Measurements from ENCODE around the gene BTG2. TPM values are rescaled to one million over a fixed set of nuclear protein-coding genes. Genes with fewer than 3 reads are reported as not detected.
A peak's percentile ranks its signal among the peaks of the same experiment; 100 is the strongest.
"Not testable (repeated sequence)": the region's sequence is repeated elsewhere in the genome, so short reads cannot be mapped to it uniquely, and the experiment has no call there.

Gene BTG2
- total RNA-seq (2014; rRNA removed; shearing (Covaris generic); ENCODE audit: low replicate concordance), result 0.10 and 2.0 TPM in 2 replicates

DNA sequence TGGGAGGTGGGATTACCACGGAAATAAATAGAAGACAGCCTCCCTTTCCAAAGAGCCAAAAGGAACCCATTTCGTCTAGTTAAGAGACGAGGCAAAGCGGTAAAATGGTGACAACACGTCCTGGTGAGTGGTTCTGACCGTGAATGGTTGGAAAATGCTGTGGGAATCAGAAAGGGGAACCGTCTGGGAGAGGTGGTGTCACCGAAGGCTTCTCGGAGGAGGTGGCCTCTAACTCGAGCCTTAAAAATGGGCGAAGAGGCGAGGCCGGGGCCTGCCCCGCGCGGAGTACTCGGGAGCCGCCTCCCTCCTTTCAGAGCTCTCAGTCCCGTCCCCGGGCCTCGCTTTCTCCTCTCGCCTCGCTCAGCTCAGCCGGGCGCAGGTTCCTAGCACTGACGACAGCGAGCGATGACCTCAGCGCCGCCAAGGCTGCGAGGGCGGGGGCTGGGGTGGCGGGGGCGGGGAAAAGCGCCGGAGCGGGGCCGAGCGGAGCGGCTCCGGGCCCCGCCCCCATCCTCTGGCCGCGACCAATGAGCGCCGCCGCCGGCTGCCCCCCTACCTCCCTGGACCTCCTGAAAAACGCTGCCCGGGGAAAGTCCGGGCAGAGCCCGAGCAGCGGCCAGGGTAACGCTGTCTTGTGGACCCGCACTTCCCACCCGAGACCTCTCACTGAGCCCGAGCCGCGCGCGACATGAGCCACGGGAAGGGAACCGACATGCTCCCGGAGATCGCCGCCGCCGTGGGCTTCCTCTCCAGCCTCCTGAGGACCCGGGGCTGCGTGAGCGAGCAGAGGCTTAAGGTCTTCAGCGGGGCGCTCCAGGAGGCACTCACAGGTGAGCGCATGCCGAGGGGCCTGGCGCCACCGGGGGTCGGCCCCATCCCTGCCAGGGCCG, at the start of gene BTG2:
TSS of gene BTG2 (plus strand) at position 601 of the 890 bp plus-strand sequence. CDS start at position 689, 88 bp downstream.
- H3K4me3 ChIP-seq, result peak within 1 kb of the TSS; percentile 75
- H3K9me3 ChIP-seq, result no peaks in the 10 kb centered on the region
- peak; percentile 84 for DNase-seq
- no peaks in the 10 kb centered on the region for H3K36me3 ChIP-seq
- 0 out of 2 replicates have a peak, but pooled peaks cover 5% of the 10 kb centered on the region for H3K27me3 ChIP-seq

DNA sequence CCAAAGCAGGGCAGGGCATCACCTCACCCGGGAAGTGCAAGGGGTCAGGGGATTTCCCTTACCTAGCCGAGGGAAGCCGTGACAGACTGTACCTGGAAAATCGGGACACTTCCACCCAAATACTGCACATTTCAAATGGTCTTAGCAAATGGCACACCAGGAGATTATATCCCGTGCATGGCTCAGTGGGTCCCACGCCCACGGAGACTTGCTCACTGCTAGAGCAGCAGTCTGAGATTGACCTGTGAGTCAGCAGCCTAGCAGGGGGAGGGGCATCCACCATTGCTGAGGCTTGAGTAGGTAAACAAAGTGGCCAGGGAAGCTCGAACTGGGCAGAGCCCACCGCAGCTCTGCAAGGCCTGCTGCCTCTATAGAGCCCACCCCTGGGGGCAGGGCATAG, 48.7 kb upstream of the BTG2 start:
- peaks cover 19% of the 10 kb centered on the region for H3K9me3 ChIP-seq
- peaks cover 13% of the 10 kb centered on the region for H3K27me3 ChIP-seq

GRCh38 chr1:203263496-203263895, 41.8 kb upstream of the BTG2 start:
- no peak for DNase-seq
- H3K4me3 ChIP-seq, result no peak overlapping the region
- no peaks in the 10 kb centered on the region for H3K36me3 ChIP-seq
- no peaks in the 10 kb centered on the region; the same call in 1 of the 2 replicates for H3K27me3 ChIP-seq
- no peaks in the 10 kb centered on the region for H3K9me3 ChIP-seq

More for the DNA sequence above, 48.7 kb upstream of the BTG2 start:
- DNase-seq, result peak; percentile 34
- H3K36me3 ChIP-seq, H3K4me3 ChIP-seq: not testable (repeated sequence)

DNA sequence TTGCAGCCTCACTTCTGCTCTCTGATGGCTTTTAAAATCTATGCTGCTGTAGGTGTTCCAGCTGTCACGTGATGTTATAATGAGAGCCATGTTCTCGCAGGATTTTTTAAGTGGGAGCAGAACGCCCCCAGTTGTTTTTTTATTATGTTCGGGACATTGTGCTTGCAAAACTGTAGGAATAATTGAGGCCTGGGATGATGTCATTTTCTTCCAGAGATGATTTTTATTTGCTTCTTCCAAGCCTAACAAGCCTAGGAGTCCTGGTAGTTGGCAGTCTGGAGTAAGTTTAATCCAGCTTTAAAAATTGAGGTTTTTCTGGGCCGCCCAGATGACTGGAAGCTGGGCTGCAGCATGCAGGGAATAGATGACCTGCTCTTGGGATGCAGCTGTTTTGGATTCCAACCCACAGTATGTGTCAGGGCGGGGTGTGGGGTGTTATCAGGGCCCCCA, 41.2 kb upstream of the BTG2 start:
- Histone ChIP-seq H3K27me3 (no peaks in the 10 kb centered on the region; the same call in 1 of the 2 replicates), H3K36me3 (no peaks in the 10 kb centered on the region), H3K4me3 (no peak overlapping the region), H3K9me3 (no peaks in the 10 kb centered on the region)
- peak; percentile 34 for DNase-seq

DNA sequence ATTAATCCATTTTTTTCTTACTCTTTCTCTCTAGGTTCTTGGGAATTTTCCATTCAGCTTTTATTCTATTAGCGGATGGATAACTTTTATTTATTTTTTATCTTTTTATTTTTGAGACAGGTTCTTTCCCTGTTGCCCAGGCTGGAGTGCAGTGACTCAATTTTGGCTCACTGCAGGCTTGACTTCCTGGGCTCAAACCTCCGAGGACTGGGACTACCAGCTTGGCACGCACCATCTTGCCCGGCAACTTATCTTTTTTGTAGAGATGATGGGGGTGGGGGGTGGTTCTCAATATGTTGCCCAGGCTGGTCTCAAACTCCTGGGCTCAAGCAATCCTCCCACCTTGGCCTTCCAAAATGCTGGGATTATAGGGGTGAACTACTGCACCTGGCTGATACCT, 39.8 kb upstream of the BTG2 start:
- no peaks in the 10 kb centered on the region for H3K9me3 ChIP-seq

DNA sequence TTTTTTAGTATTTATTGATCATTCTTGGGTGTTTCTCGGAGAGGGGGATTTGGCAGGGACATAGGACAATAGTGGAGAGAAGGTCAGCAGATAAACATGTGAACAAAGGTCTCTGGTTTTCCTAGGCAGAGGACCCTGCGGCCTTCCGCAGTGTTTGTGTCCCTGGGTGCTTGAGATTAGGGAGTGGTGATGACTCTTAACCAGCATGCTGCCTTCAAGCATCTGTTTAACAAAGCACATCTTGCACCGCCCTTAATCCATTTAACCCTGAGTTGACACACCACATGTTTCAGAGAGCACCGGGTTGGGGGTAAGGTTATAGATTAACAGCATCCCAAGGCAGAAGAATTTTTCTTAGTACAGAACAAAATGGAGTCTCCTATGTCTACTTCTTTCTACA, 39.2 kb upstream of the BTG2 start:
- H3K27me3 ChIP-seq, H3K36me3 ChIP-seq, H3K4me3 ChIP-seq, DNase-seq, H3K9me3 ChIP-seq: not testable (repeated sequence)

More for the DNA sequence above, 39.8 kb upstream of the BTG2 start:
- no peak for DNase-seq
- Histone ChIP-seq H3K4me3 (no peak overlapping the region), H3K36me3 (no peaks in the 10 kb centered on the region), H3K27me3 (no peaks in the 10 kb centered on the region; the same call in 1 of the 2 replicates)

GRCh38 chr1:203267347-203267846, 37.9 kb upstream of the BTG2 start:
- Histone ChIP-seq H3K9me3 (no peaks in the 10 kb centered on the region), H3K36me3 (no peaks in the 10 kb centered on the region), H3K27me3 (no peaks in the 10 kb centered on the region; the same call in 1 of the 2 replicates), H3K4me3 (peak overlapping the region; percentile 52)
- DNase-seq, result peak; percentile 77

GRCh38 chr1:203267912-203268311, 37.4 kb upstream of the BTG2 start:
- no peak for DNase-seq
- Histone ChIP-seq H3K4me3 (no peak overlapping the region), H3K27me3 (no peaks in the 10 kb centered on the region; the same call in 1 of the 2 replicates), H3K36me3 (no peaks in the 10 kb centered on the region), H3K9me3 (no peaks in the 10 kb centered on the region)

DNA sequence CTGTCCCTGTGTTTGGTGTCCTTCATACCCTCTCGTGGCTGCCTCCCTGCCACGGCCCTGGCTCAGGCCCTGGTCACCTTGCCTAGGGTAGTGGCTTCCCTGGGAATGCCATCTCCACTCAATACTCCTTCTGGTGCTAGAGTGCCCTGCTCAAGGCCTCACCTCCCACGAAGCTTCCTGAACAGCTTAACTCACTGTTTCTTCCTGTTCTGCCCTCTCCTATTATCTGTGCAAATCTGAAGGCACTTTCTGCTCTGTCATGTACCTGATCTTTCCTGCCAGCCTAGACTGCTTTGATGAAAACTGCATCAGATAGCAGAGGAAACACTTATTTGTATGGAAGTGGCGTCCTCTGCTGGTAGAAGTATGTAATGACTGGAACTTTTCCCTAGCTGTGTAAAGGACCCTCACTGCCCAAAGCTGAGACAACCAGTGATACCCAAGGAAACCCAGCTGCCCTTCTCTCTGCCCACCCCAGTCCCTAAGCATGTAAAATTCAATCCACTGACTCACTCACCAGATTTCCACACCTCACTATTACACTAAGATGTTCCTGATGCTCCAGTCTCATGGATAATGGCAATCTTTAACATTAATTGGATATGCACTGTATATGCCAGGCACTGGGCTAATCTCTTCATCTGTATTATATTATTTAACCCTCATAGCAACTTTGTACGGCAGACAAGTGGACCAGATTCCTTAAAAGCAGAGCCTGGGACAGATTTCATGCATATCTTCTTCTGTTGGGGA, 36.2 kb upstream of the BTG2 start:
- DNase-seq, result no peak
- Histone ChIP-seq H3K27me3 (no peaks in the 10 kb centered on the region; the same call in 1 of the 2 replicates), H3K9me3 (no peaks in the 10 kb centered on the region), H3K4me3 (no peak overlapping the region), H3K36me3 (no peaks in the 10 kb centered on the region)

DNA sequence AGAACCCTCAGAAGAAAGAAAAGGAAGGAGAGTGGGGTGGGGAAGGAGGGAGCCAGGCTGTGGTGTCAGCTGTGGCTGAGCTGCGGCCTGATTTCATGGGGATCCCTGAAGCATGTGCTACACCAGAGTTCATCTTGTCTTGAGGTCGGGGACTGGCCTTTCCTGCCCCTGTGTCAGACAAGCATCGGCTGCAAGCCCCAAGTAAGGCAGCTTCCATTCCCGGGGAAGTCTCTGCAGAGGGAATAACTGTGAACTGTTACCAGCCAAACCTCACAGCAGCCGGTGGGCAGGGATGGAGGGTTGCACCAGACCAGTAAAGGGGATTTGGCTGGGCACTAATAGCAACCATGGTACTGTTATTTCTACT, 35.7 kb upstream of the BTG2 start:
- no peak for DNase-seq
- Histone ChIP-seq H3K27me3 (no peaks in the 10 kb centered on the region; the same call in 1 of the 2 replicates), H3K4me3 (no peak overlapping the region), H3K36me3 (no peaks in the 10 kb centered on the region), H3K9me3 (no peaks in the 10 kb centered on the region)

DNA sequence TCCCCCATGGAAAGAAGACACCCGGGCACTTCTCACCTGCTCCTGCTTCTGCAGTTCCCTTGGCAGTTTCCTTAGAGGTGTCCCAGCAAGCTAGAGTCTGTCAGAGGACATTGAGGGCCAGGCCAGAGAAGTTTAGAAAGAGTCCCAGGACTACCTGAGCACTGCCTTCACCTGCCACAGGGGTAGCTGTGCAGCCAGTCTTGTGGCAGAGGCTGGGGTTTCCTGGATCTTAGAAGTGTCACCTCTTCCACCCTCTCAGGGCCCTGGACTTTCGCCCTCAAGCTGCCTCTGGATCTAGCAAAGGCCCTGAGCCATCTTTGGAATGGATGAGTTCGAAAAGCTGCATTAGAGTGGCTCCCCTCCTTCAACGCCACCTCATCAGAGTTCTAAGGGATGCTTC, 34.9 kb upstream of the BTG2 start:
- no peak for DNase-seq
- Histone ChIP-seq H3K4me3 (no peak overlapping the region), H3K9me3 (no peaks in the 10 kb centered on the region), H3K36me3 (no peaks in the 10 kb centered on the region), H3K27me3 (no peaks in the 10 kb centered on the region; the same call in 1 of the 2 replicates)

DNA sequence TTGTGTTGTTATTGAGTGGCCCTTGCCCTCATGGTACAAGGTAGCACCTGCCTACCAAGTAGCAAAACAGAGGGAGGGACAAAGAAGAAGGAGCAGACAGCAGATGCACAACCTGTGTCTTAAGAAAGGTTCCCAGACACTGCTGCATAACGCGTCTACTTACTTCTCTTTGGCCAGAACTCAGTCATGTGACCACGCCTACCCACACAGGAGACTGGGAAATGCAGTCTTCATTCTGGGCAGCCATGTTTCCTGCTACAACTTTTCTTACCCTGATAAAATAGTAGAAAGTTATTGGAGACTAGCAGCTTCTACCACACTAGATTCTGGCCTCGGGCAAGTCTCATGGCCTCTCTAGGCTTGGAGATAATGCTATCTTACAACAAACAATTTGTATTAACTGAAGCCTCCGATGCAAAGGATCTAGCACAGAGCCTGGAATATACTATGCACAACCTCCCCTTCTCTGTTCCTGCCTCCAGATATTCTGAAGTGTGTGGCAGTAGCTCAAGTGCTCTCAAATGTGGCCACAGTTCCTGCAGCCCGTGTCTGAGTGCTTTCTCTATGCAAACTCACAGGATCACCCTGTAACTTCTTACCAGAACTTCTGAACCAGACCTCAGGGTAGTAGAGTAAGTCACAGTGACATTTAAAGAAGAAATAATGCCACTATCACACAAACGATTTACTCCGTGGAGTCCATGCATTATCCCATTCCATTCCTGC, 34.1 kb upstream of the BTG2 start:
- H3K36me3 ChIP-seq, result no peaks in the 10 kb centered on the region
- no peak for DNase-seq
- H3K27me3 ChIP-seq, result no peaks in the 10 kb centered on the region; the same call in 1 of the 2 replicates
- H3K4me3 ChIP-seq, result no peak overlapping the region
- no peaks in the 10 kb centered on the region for H3K9me3 ChIP-seq

DNA sequence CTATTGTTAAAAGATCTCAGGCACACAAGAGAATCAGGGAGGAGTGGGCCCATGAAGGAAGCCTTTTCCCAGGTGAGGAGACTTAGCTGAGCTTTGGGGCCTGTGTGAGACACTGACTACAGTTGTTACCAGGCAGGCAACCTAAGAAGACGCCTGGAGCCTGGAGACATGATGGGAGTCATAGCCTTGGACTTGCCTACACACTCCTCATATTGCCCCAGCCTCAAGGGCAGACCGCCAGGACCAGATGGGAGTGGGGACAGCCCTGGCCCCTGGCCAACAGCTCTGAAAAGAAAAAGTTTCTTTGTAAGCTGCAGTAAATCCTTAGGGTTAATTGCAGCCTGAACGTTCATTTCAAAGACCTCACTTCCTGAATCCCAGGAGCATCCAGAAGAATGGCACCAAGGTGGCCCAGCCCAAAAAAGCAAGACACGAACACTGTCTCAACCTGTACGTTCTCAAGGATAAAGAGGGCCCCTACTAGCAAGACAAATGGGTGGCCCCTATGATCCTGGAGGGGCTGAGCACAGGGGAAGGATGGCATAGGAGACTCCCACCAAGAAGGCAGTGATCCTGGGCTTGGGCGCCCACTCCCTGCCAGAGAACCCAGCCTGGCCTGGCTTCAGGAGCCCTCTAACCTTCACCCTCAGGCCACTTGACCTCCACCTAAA, 33.2 kb upstream of the BTG2 start:
- Histone ChIP-seq H3K36me3 (no peaks in the 10 kb centered on the region), H3K9me3 (no peaks in the 10 kb centered on the region), H3K27me3 (no peaks in the 10 kb centered on the region; the same call in 1 of the 2 replicates), H3K4me3 (no peak overlapping the region)
- no peak for DNase-seq

GRCh38 chr1:203272633-203273205, 32.6 kb upstream of the BTG2 start:
- no peaks in the 10 kb centered on the region for H3K36me3 ChIP-seq

GRCh38 chr1:203273206-203273868, 32.0 kb upstream of the BTG2 start:
- Histone ChIP-seq H3K27me3 (no peaks in the 10 kb centered on the region; the same call in 1 of the 2 replicates), H3K9me3 (no peaks in the 10 kb centered on the region), H3K36me3 (no peaks in the 10 kb centered on the region), H3K4me3 (no peak overlapping the region)
- DNase-seq, result peak; percentile 77

More at GRCh38 chr1:203272633-203273205, 32.6 kb upstream of the BTG2 start:
- H3K27me3 ChIP-seq, result no peaks in the 10 kb centered on the region; the same call in 1 of the 2 replicates
- no peaks in the 10 kb centered on the region for H3K9me3 ChIP-seq
- H3K4me3 ChIP-seq, result no peak overlapping the region
- DNase-seq, result no peak

Data from MG63 (cell line).